Skin epidermis (tissue), 12 donors: ENCODE data around the gene ADGRD1.
A peak's percentile ranks its signal among the peaks of the same experiment; 100 is the strongest.
"Not testable (repeated sequence)": the region's sequence is repeated elsewhere in the genome, so short reads cannot be mapped to it uniquely, and the experiment has no call there.

ENCODE experiments used
- H3K27ac ChIP-seq, 21 experiments: fragments of 200-600 bp; sonication (generic) in 11 of 21; one replicate each; pipeline ENCODE4 v1.5.0; 2020; ENCODE audit warnings: mild to moderate bottlenecking in 3 of 21, inconsistent platforms in 2 of 21, moderate library complexity in 2 of 21
- H3K4me3 ChIP-seq, 7 experiments: fragments of 200-600 bp; sonication (generic) in 2 of 7; one replicate each; pipeline ENCODE4 v1.5.0; 2020; ENCODE audit warnings: inconsistent platforms in 2 of 7, mild to moderate bottlenecking in 2 of 7, moderate library complexity in 1 of 7

Gene ADGRD1

DNA sequence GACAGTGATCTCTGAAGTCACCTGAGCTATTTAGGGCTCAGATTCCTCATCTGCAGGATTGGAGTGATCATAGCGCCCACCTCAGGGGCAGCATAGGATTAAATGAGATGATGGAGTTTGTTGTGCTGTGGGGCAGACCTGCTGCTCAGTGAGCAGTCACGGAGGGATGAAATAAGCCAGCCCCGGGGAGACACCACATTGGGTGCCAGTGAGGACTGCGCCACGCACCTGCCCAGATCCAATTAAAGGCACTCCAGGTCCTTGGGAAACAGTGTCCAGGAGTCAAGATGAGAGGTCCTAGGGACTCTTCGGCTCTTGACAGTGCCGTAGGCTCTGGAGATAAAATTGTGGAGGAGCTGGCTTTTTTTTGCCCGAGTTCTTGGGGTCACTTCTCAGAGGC, 166.2 kb downstream of the ADGRD1 start:
- Histone ChIP-seq H3K27ac (no peak overlapping the region), H3K4me3 (no peak overlapping the region)

DNA sequence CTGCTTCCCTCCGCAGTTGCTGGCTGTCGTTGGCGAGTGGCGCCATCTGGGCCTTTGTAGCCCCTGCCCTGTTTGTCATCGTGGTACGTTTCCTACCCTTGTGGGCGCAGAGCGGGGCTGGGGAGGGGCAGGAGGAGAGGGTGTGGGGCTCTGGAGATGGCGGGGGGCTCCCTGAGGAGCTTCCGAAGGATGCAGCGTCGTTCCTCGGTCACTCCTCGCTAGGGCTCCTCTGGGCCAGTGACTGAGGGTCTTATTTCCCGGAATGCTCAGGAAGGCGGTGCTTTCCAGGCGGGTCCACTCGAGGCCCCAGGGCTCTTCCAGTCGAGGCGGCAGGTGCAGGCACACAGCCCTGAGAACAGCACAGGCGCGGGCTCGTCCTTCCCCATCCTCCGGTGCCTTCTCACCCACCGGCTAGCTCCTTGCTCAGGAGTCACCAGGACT, 167.1 kb downstream of the ADGRD1 start:
- H3K27ac ChIP-seq = no peak overlapping the region
- no peak overlapping the region for H3K4me3 ChIP-seq

DNA sequence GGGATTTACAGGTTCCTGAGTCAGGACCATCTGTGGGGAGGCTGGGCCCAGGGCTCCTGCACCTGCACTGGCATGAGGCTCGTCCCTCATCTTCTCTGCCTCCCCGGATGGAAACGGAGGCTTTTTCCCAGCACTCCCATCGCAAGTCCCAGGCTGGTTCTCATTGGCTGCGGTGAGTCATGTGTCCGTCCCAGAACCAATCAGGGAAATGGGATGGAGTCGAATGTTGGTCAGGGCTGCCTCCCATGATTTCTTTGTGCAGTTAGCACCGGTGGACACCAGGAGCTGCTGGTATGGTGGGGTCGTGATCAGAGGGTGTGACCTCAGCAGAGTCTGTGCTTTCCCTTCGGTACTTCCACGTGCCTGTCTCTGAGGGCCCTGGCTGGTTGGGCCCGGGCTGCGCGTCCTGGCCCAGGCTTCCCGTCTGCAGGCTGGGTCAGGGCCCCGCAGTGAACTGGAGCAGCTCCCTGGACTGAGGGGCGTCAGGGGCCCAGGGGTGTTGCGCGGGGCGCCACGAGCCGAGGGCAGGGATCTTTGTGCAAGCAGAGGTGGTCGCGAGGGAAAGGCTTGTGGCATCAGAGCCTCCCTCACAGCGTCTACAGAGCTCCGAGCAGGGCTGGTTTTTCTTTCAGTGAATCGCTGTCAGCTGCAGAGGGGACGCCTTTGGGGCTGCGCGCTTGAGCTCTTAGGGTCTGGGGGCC, 168.1 kb downstream of the ADGRD1 start:
- Histone ChIP-seq H3K4me3 (no peak overlapping the region), H3K27ac (no peak overlapping the region)

DNA sequence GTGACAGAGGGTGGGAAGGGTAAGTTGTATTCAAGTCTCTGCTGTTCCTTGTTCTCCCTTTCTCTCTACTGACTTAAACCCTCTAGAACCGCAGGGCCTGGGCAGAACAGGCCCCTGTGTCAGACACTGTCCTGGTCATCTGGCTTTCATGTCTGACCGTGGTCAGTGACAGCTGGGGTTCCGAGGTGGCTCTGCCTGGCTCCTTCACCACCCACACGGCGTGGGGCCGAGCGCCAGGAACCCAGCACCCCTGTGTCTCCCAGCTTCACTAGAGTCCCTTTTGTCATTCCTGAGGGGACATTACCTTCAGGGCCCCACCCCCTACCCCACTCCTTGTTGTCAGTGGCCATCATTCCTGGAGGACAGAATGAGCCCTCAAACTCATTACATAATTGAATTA, 168.9 kb downstream of the ADGRD1 start:
- no peak overlapping the region for H3K4me3 ChIP-seq
- H3K27ac ChIP-seq = no peak overlapping the region

DNA sequence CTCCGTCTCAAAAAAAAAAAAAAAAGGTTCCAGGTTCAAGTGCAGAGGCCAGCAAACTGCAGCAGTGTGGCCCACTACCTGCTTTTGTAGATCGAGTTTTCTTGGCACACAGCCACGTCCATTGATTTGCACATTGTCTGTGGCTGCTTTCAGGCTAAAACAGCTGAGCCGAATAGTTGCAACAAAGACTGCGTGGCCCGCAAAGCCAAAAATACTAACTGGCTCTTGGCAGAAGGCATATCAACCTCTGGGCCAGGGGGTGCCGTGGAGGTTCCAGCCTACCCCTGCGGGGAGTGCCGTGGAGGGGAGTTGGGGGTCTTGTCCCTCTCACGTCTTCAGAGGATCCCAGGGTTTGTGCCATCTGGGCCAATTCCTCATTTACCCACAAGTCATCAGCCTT, 170.1 kb downstream of the ADGRD1 start:
- Histone ChIP-seq H3K4me3 (no peak overlapping the region), H3K27ac (no peak overlapping the region)

DNA sequence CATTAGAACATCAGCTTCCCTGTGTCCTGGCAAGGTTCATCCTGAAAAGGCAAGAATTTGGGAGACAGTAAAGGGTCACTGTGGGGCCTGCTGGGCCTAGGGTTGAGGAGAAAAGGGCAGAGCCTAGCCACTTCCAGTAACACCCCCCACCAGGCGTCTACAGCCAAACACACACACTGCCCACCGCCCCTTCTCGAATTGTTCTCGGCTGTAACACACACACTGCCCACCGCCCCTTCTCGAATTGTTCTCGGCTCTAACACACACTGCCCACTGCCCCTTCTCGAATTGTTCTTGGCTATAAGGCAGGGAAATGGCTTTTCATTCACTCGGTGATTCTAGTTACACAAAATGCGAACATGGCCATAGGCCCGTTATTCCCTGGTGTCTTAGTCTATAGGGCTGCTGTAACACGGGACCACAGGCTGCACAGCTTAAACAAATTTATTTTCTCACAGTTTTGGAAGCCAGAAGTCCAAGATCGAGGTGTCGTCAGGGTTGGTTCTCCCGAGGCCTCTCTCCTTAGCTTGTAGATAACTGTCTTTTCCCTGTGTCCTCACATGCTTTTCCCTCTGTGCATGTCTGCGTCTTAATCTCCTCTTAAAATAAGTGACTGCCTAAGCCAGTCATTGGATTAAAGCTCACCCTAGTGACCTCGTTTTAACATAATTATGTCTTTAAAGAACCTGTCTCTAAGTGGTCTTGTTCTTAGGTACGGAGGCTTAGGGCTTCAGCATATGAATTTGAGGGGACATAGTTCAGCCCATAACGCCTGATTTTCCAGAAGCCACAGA, 171.0 kb downstream of the ADGRD1 start:
- Histone ChIP-seq H3K27ac (no peak overlapping the region), H3K4me3 (no peak overlapping the region)

DNA sequence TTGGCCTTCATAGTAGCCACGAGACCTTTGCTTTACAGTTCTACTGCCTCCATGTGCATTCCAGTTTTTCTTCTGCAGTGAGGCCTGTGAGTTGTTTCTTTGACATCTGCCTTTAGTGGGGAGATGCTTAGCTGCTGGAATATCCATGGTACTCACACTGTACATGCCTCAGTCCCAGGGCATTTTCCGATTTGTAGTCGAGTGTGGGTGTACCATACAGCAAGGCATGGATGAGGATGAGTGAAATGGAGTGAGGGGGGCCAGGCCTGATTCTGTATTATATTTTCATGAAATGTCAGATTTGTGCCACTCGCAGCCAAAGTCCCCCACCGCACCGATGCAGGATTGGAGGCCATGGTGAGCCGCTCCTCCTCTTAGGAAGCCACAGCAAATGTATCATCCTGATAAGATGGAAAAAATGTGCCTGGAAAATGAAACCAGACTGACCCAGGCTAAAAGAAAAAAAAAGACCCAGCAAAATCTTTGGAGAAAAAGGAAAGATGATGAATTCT, 173.0 kb downstream of the ADGRD1 start:
- H3K4me3 ChIP-seq = no peak overlapping the region
- no peak overlapping the region for H3K27ac ChIP-seq

DNA sequence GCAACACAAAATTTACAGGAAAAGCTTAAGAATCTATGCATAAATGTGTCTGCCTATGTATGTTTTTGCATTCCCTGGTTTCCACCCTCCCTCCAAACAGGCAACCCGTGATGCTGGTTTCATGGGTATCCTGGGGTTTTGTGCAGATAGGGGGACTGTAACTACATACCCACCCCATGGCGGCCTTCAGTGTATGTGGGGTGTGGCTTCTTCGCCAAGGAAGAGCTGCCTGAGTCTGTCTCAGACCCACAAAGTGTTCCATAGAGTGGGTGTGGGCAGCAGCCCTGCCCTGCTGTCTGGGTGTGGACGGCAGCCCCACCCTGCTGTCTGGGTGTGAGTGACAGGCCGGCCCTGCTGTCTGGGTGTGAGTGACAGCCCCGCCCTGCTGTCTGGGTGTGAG, 174.8 kb downstream of the ADGRD1 start:
- Histone ChIP-seq H3K27ac (no peak overlapping the region), H3K4me3 (no peak overlapping the region)

DNA sequence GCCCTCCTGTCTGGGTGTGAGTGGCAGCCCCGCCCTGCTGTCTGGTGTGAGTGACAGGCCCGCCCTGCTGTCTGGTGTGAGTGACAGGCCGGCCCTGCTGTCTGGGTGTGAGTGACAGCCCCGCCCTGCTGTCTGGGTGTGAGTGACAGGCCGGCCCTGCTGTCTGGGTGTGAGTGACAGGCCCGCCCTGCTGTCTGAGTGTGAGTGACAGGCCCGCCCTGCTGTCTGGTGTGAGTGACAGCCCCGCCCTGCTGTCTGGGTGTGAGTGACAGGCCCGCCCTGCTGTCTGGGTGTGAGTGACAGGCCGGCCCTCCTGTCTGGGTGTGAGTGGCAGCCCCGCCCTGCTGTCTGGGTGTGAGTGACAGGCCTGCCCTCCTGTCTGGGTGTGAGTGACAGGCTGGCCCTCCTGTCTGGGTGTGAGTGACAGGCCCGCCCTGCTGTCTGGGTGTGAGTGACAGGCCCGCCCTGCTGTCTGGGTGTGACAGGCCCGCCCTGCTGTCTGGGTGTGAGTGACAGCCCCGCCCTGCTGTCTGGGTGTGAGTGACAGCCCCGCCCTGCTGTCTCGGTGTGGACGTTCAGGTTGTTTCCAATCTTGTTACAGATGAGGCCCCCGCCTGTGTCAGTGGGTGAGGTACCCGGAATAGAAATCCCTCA, 175.4 kb downstream of the ADGRD1 start:
- not testable (repeated sequence) for H3K27ac ChIP-seq, H3K4me3 ChIP-seq

DNA sequence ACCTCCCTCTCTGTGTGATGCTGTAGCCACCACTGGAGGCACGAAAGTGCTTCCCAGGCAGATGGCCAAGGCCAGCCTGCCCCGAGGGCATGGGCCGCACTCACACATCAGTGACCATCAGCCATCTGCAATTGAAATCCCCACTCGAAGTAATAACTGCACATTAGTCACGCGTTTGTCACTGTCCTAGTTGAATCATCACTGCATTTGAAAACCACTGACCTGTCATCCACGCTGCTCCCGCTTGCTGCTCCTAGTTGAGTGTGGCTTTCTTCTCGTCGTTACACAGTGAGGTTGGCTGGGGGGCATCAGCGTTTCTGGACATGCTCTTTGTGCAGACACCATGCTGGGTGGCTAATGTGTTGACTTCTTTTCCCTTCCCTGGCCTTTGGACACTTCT, 176.1 kb downstream of the ADGRD1 start:
- Histone ChIP-seq H3K27ac (no peak overlapping the region), H3K4me3 (no peak overlapping the region)

DNA sequence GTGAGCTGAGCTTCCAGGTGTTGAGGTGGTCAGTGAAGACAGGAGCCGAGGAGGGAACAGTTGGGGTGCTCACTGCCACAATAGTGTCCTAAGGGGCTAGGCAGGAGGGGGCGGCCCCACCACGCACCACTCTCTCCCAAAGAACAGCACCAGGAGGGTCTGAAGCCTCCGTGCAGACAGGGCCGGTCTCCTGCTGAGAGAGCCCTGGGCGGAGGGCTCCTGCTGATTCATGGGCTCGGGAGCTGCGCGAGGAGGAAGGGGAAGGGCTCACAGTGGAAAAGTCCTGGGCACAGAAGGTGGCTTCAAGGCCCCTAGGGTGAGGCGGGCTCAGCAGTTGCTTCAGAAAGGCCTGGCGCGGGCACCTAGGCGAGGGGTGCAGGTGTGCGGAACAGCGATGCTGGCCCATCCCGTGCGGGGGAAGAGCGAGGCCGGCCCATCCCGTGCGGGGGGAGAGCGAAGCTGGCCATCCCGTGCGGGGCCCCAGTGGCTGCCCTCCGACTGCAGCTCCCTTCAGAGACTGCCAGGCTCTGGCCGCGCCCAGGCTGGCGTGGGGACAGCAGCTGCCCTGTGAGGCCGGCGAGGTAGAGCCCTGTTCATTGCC, 176.7 kb downstream of the ADGRD1 start:
- Histone ChIP-seq H3K27ac (no peak overlapping the region), H3K4me3 (no peak overlapping the region)

DNA sequence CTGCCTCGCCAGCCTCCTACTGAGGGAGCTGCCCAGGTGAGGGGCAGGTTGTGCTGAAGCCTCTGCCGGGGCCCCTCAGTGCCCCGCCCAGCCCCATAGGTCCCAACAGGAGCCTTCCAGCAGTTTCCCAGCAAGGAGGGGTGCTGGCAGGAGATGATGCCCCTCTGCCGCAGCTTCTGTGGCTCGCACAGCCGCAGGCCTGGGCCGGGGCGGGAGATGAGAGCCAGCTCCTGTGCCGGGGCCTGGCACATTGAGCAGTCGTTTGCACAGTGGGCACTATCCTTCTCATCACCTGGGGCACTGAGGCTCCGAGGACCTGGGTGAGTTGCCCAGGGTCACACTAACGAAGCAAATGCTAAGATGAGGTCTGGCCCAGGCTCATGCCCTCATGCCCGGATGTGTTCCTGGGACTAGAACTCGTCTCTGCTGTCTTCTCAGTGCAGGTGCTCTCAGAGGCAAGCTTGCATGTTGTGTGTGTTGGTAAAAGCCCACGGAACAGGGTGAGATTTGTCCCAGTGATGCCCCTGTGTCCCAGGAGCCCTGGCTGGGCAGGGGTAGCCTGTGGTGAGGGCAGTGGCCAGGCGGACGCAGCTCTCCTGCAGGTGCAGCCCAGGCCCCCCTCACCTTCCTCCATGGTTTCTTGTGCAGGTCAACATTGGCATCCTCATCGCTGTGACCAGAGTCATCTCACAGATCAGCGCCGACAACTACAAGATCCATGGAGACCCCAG, 177.5 kb downstream of the ADGRD1 start:
- peak overlapping the region in 1 of 21 experiments; percentile 49 for H3K27ac ChIP-seq
- no peak overlapping the region for H3K4me3 ChIP-seq

DNA sequence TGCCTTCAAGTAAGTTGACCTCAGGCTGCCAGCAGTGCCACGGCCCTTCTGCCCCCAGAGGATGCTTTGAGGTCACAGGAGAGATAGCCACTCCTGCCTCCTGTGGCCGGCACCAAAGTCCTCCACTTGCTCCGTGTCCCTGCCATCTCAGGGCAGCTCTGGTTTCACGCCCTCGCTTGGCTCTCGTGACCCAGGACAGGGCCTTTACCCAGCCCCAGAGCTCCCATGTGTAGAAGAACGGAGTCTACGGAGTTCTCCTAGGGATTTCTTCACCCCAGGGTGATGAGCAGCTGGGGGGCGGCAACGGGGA, 178.1 kb downstream of the ADGRD1 start:
- H3K4me3 ChIP-seq = no peak overlapping the region
- H3K27ac ChIP-seq = peak overlapping the region in 1 of 21 experiments; percentile 49

DNA sequence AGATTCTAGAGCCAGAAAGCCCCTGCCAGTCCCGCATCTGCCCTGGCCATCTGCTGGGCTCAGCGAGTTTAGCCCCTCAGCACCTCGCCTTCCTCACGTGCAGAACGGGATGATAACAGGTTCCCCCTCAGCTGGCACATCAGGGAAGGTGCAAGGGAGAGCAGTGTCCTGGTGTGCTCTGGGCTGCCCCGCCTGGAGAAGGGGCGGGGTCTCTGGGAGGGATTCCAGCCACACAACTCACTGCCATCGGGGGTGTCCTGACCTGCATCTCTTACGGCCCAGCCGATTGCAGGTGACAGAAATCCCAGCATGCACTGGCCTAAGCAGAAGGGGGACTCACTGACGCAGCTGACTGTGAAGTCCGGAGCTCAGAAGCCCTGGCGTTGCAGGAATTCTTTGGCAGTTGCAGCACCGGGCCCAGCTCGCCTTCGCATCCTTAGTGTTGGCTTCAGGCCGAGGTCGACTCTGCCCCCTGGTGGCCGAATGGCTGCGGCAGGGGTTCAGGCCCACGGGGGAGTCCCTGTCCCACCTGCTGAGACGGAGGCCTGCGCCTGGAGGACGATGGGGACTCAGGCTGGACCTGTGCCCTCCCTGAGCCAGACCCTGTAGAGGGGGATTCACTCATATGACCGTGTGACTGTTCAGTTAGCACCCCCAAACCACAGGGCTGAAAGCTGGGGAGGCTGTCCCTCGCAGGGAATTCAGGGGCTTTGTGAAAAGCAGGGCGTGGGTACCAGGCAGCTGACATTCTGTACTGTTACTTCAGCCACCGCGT, 178.6 kb downstream of the ADGRD1 start:
- no peak overlapping the region for H3K4me3 ChIP-seq
- H3K27ac ChIP-seq = peak overlapping the region in 2 of 21 experiments; percentile 31 to 49

DNA sequence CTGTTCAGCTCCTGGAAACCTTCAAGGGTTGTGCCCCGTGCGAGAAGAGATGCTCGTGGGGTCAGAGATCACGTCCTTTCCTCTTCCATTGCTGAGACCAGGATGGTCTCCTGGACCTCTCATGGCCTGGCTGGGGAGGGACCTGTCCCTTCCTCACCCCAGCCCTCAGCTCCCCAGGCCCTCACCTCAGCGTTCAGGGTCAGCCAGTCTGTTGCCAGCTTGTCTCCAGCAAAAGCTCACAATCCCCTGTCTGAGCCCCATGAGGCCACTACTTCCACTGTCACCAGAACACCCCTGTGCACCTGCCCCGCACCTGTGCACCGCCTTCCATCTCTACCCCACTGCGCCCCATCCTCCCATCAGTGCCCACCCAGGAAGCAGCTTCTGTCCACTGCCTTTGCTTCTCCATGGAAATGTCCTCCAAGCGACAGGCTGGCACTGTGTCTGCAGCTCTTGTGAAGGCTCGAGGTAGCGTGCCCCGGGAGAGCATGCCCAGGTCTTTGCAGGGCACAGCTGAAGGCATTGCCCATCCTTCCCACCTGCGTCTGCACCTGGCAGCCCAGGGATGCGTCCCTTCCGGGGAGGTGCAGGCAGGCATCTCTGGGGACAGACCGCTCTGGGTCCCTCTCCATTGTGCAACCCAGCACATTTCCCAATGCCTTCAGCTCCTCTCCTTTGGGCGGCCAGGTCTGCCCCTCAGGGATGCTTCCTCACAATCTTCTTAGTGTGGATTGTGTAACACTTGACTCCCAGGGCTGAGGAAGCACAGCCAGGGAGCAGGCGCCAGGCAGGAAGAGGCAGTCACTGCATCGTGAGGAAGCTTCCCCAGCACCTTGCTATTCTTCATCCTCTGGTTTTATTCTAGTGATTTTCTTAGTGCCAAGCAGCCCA, 179.6 kb downstream of the ADGRD1 start:
- no peak overlapping the region for H3K4me3 ChIP-seq
- no peak overlapping the region for H3K27ac ChIP-seq

DNA sequence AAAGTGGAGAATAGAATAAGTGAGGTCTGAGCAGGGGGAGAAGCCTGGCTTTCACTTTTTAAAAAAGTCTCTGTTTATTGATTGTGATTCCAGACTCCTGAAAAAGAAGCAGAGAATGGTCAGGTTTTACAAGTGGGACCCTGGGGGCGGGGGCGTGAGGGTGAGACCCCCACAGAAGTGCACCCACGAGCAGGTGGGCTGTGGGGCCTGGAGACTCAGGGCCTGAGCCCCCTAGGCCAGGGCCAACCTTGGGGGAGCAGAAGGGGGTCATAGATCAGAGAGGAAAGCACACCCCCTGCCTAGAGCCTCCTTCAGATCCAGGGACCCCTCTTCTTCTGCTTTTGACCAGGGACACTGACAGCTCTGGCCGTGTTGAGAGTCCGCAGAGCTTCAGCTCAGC, 180.3 kb downstream of the ADGRD1 start:
- H3K4me3 ChIP-seq = no peak overlapping the region
- H3K27ac ChIP-seq = no peak overlapping the region

DNA sequence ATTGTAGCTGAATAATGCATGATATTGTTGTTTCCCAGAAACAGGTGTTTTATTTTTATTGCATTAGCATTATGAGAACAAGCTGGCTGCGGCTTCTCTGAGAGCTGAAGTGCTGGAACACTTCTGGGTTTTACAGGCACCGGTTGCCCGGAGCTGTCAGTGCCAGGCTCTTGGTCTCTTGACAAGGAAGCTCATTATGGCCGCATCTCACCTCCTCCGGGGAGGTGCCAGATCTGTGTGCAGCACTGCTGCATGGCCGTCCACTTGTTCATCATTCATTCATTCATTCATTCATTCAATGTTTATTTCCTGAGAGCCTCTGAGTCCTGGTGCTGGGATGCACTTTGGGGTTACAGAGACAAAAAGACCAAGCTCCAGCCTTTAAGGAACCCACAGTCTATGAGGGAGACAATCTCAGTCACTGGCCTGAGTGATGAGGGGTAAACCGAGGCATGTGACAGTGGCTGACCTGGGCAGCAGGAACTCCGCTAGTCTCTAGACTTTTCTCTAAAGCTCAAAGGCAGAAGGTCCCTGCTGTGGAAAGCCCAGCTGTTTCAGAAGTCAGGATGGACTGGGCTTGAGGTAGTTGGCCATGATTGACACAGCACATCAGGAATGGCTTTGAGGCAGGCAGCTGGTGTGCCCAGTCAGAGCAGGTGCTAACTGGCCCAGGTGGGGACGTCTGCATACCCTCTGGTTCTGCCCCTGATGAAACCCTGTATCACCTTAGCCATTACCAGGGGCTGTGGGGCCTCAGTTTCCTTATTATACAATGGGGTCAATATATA, 181.0 kb downstream of the ADGRD1 start:
- Histone ChIP-seq H3K4me3 (no peak overlapping the region), H3K27ac (no peak overlapping the region)
